Endodermal cell (in vitro differentiated cells): ENCODE measurements around the gene INTS1. TPM values are rescaled to one million over a fixed set of nuclear protein-coding genes. Genes with fewer than 3 reads are reported as not detected.

Source experiments
- DNase-seq: peaks from one replicate; pipeline ENCODE4 v3.0.0-alpha.2; 2017
- H3K27ac ChIP-seq: 2 replicates; pipeline ENCODE4 v1.5.1; 2013; ENCODE audit warnings: mild to moderate bottlenecking, low read depth, low read length, moderate library complexity
- H3K27me3 ChIP-seq: 2 replicates; pipeline ENCODE4 v1.6.1; 2013; ENCODE audit warnings: mild to moderate bottlenecking, low read length, moderate library complexity; ENCODE audit not compliant: insufficient read depth, control insufficient read depth, poor library complexity, severe bottlenecking
- H3K36me3 ChIP-seq: 2 replicates; pipeline ENCODE4 v1.7.0; 2013; ENCODE audit warnings: mild to moderate bottlenecking, low read length, moderate library complexity; ENCODE audit not compliant: control insufficient read depth, insufficient read depth
- H3K4me1 ChIP-seq: one replicate; pipeline ENCODE4 v1.7.0; 2013; ENCODE audit warnings: low read length; ENCODE audit not compliant: control insufficient read depth, insufficient read depth
- H3K4me3 ChIP-seq: 2 replicates; pipeline ENCODE4 v1.5.1; 2013; ENCODE audit warnings: mild to moderate bottlenecking, low read length, moderate library complexity
- H3K9ac ChIP-seq: 2 replicates; pipeline ENCODE4 v1.6.1; 2013; ENCODE audit warnings: mild to moderate bottlenecking, low read length, moderate library complexity; ENCODE audit not compliant: poor library complexity, severe bottlenecking; ENCODE audit errors: extremely low read depth
- H3K9me3 ChIP-seq: 2 replicates; pipeline ENCODE4 v1.6.1; 2013; ENCODE audit warnings: mild to moderate bottlenecking, low read length, moderate library complexity; ENCODE audit not compliant: control insufficient read depth
- H3K27ac Mint-ChIP-seq: 2 replicates; pipeline ENCODE4 v1.8.0; 2020; ENCODE audit warnings: mixed read lengths
- H3K27me3 Mint-ChIP-seq: 2 replicates; pipeline ENCODE4 v1.8.0; 2021; ENCODE audit warnings: mild to moderate bottlenecking, mixed read lengths; ENCODE audit not compliant: insufficient read depth
- H3K36me3 Mint-ChIP-seq: 2 replicates; pipeline ENCODE4 v1.8.0; 2020; ENCODE audit warnings: low read depth, mixed read lengths
- H3K4me1 Mint-ChIP-seq: 2 replicates; pipeline ENCODE4 v1.8.0; 2020; ENCODE audit warnings: mixed read lengths
- H3K4me3 Mint-ChIP-seq: 2 replicates; pipeline ENCODE4 v1.8.0; 2020; ENCODE audit warnings: mild to moderate bottlenecking, moderate library complexity, mixed read lengths
- H3K9me3 Mint-ChIP-seq: 2 replicates; pipeline ENCODE4 v1.8.0; 2020; ENCODE audit warnings: mild to moderate bottlenecking, mixed read lengths
- WGBS, 2 experiments: methylation state at CpG; one replicate each; pipeline versions ENCODE4 v1.1.5 to v1.1.7; 2013; ENCODE audit warnings: missing lambda C conversion rate in 2 of 2, mixed read lengths in 1 of 2; ENCODE audit not compliant: insufficient coverage in 1 of 2, insufficient read length in 1 of 2; 5-methylcytosine and 5-hydroxymethylcytosine counted together
- total RNA-seq, 2 donors: library from RNA; stranded (reverse); fragmentation: NEBNext Ultra II Directional in 1 of 2; extraction: Animal tissue kit (Norgen Biotek cat#: 25700) in 1 of 2; gene quantifications; 2 replicates in 1 of 2; 3 replicates in 1 of 2; pipeline ENCODE4 v1.2.1, GENCODE V29; 2021
- TF ChIP-seq, protein P1 (sequence below): fragments of 200-600 bp; sonication (generic); conservative IDR thresholded peaks from 2 replicates; pipeline ENCODE4 v1.5.0; 2021; ENCODE audit warnings: antibody characterized with exemption, mild to moderate bottlenecking

Gene INTS1
- total RNA-seq, 2 donors from 2014 or later, result 145 to 178 TPM

GRCh38 chr7:1540776-1541271, 36.6 kb upstream of the INTS1 start:
- TF ChIP-seq, protein P1, sequence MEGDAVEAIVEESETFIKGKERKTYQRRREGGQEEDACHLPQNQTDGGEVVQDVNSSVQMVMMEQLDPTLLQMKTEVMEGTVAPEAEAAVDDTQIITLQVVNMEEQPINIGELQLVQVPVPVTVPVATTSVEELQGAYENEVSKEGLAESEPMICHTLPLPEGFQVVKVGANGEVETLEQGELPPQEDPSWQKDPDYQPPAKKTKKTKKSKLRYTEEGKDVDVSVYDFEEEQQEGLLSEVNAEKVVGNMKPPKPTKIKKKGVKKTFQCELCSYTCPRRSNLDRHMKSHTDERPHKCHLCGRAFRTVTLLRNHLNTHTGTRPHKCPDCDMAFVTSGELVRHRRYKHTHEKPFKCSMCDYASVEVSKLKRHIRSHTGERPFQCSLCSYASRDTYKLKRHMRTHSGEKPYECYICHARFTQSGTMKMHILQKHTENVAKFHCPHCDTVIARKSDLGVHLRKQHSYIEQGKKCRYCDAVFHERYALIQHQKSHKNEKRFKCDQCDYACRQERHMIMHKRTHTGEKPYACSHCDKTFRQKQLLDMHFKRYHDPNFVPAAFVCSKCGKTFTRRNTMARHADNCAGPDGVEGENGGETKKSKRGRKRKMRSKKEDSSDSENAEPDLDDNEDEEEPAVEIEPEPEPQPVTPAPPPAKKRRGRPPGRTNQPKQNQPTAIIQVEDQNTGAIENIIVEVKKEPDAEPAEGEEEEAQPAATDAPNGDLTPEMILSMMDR, result no peak
- no peaks in the 10 kb centered on the region for H3K36me3 ChIP-seq
- H3K4me1 Mint-ChIP-seq, result peaks cover 8% of the 10 kb centered on the region
- no peaks in the 10 kb centered on the region for H3K9me3 Mint-ChIP-seq
- no peak overlapping the region for H3K27ac Mint-ChIP-seq
- DNase-seq, result no peak
- H3K9me3 ChIP-seq, result no peaks in the 10 kb centered on the region
- no peak overlapping the region for H3K4me3 ChIP-seq
- no peaks in the 10 kb centered on the region for H3K27me3 ChIP-seq
- H3K36me3 Mint-ChIP-seq, result peaks cover 2% of the 10 kb centered on the region
- H3K27me3 Mint-ChIP-seq, result no peaks in the 10 kb centered on the region
- no peak overlapping the region for H3K27ac ChIP-seq
- H3K4me3 Mint-ChIP-seq, result no peak overlapping the region
- H3K4me1 ChIP-seq, result peaks cover 11% of the 10 kb centered on the region
- 95 to 97% methylated on average over 18 to 31 of the region's 31 CpGs for WGBS, 2 experiments
- no peak overlapping the region for H3K9ac ChIP-seq

- Histone ChIP-seq H3K27ac (no peak overlapping the region), H3K4me1 (peaks cover 11% of the 10 kb centered on the region), H3K9ac (no peak overlapping the region), H3K4me3 (no peak overlapping the region), H3K36me3 (no peaks in the 10 kb centered on the region), H3K9me3 (no peaks in the 10 kb centered on the region), H3K27me3 (no peaks in the 10 kb centered on the region)
- H3K4me3 Mint-ChIP-seq, result no peak overlapping the region
- TF ChIP-seq, protein P1, result no peak
- 94 to 97% methylated on average over 43 to 73 of the region's 73 CpGs for WGBS, 2 experiments
- no peaks in the 10 kb centered on the region for H3K27me3 Mint-ChIP-seq
- no peak for DNase-seq
- no peaks in the 10 kb centered on the region for H3K9me3 Mint-ChIP-seq
- no peak overlapping the region for H3K27ac Mint-ChIP-seq
- H3K4me1 Mint-ChIP-seq, result peaks cover 8% of the 10 kb centered on the region
- peaks cover 2% of the 10 kb centered on the region for H3K36me3 Mint-ChIP-seq
Observed at GRCh38 chr7:1539882-1540775, 35.9 kb upstream of the INTS1 start.

- WGBS, 2 experiments, result 91 to 92% methylated on average over 28 to 36 of the region's 36 CpGs
- H3K4me1 Mint-ChIP-seq, result peaks cover 8% of the 10 kb centered on the region
- H3K4me3 Mint-ChIP-seq, result no peak overlapping the region
- peaks cover 2% of the 10 kb centered on the region for H3K36me3 Mint-ChIP-seq
- peaks cover 11% of the 10 kb centered on the region for H3K4me1 ChIP-seq
- H3K27me3 Mint-ChIP-seq, result no peaks in the 10 kb centered on the region
- TF ChIP-seq, protein P1, result no peak
- H3K9me3 Mint-ChIP-seq, result no peaks in the 10 kb centered on the region
- H3K36me3 ChIP-seq, result no peaks in the 10 kb centered on the region
- no peak overlapping the region for H3K27ac Mint-ChIP-seq
- H3K27me3 ChIP-seq, result no peaks in the 10 kb centered on the region
- no peak for DNase-seq
- no peak overlapping the region for H3K9ac ChIP-seq
- no peak overlapping the region for H3K4me3 ChIP-seq
- peak overlapping the region; percentile 99 for H3K27ac ChIP-seq
- H3K9me3 ChIP-seq, result no peaks in the 10 kb centered on the region
Observed at GRCh38 chr7:1539181-1539881, 35.1 kb upstream of the INTS1 start.
